ENCODE measurements around the gene GLUD2. TPM values are rescaled to one million over a fixed set of nuclear protein-coding genes. Genes with fewer than 3 reads are reported as not detected.

Gene GLUD2
- 1.2 and 2.0 TPM in 2 replicates for total RNA-seq

GRCh38 chrX:121047441-121048419 lies at the start of gene GLUD2:
Gene GLUD2 (plus strand): TSS chrX:121047610. CDS start chrX:121047685, 75 bp downstream.

Other genes with a start within 250 kb of the GLUD2 start
- gene CT47B1, start 171.7 kb upstream of the GLUD2 start, total RNA-seq: not detected in 2 replicates
- not detected in 2 replicates for gene CT47A11, start 110.5 kb upstream of the GLUD2 start, total RNA-seq
- not detected in 2 replicates for gene CT47A10, start 105.6 kb upstream of the GLUD2 start, total RNA-seq
- gene CT47A9, start 100.7 kb upstream of the GLUD2 start, total RNA-seq: not detected in 2 replicates
- not detected in 2 replicates for gene CT47A8, start 95.9 kb upstream of the GLUD2 start, total RNA-seq
- gene CT47A7, start 91.0 kb upstream of the GLUD2 start, total RNA-seq: not detected in 2 replicates
- not detected in 2 replicates for gene CT47A6, start 86.1 kb upstream of the GLUD2 start, total RNA-seq
- gene CT47A5, start 81.3 kb upstream of the GLUD2 start, total RNA-seq: not detected in 2 replicates
- not detected in 2 replicates for gene CT47A4, start 76.4 kb upstream of the GLUD2 start, total RNA-seq
- not detected in 2 replicates for gene CT47A3, start 71.5 kb upstream of the GLUD2 start, total RNA-seq
- not detected in 2 replicates for gene CT47A2, start 66.7 kb upstream of the GLUD2 start, total RNA-seq
- not detected in 2 replicates for gene CT47A1, start 61.9 kb upstream of the GLUD2 start, total RNA-seq